Stimulated activated CD4-positive, alpha-beta T cell treated with anti-CD3 and anti-CD28 coated beads, Interleukin-1b, Interleukin-23, amount 100 ng/mL, for 4 hours (primary cell): ENCODE results near the gene FADS1.

Experiments
- DNase-seq, 2 donors: peaks; one replicate each; pipeline ENCODE4 v3.0.0-alpha.2; 2020; ENCODE audit warnings: low read depth in 2 of 2

FADS1 gene

GRCh38 chr11:61778357-61778886 lies 38.4 kb downstream of the FADS1 start:
- no peak for DNase-seq

GRCh38 chr11:61777234-61778090 lies 39.3 kb downstream of the FADS1 start:
- DNase-seq = peak; percentile 54 to 67

- DNase-seq = peak; percentile 39 to 53
Observed at GRCh38 chr11:61776561-61777075, 40.2 kb downstream of the FADS1 start.

GRCh38 chr11:61775606-61776554 lies 40.9 kb downstream of the FADS1 start:
- DNase-seq = no peak

GRCh38 chr11:61775106-61775505 lies 41.7 kb downstream of the FADS1 start:
- DNase-seq = no peak

- DNase-seq = no peak
Observed at GRCh38 chr11:61774411-61774810, 42.4 kb downstream of the FADS1 start.

DNA sequence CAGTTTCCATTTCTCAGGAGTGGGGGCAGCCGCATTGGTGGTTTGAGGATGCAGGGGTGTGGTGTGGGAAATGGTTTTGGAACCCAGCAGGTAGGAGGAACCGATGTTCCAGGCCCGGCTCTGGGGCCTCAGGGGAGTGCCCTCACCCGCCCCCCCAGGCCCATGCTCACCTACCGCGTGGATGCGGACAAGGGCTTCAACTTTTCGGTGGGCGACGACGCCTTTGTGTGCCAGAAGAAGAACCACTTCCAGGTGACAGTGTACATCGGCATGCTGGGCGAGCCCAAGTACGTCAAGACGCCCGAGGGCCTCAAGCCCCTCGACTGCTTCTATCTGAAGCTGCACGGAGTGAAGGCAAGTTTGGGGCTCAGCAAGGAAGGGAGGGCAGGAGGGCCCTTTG lies 43.0 kb downstream of the FADS1 start:
- DNase-seq = no peak

DNA sequence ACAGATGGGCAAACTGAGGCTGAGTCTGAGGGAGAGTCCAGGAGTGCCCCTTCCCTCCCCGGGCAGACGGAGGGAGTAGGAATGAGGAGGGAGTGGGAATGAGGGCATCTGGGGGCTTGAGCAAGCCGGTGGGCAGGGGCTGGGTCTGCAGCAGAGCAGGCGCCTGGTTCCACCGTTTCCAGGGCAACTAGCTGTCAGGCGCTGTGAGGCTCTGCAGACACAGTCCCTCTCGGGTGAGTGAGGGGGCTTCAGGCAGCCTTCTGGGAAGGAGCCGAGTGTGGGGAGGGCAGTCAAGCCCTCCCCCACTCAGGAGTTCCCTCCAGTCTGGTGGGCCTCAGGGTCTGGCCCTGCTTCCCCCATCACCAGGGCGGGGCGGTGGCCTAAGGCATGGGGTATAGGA lies 43.4 kb downstream of the FADS1 start:
- no peak for DNase-seq

DNA sequence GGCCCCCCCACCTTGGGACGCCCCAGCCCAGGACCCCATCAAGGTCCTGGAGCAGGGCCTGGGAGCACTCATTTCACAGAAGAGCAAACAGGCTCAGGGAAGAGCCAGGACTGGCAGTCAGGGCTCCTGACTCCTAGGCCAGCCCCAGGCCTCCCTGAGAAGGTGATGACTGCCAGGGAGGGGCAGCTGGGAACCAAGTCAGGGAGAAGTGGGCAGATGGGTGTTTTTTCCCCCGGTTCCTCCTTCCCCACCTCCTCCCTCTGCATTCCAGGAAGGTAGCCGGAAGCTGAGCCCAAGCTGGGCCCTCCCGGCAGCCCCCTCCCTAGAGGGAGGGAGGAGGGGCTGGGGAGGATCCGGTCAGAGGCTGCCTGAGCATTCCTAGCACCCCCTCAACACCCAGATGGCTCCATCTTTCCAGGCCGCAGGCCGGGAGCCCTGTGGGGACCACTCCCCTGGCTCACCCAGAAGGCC lies 44.8 kb downstream of the FADS1 start:
- DNase-seq = no peak

- DNase-seq = no peak
Observed at GRCh38 chr11:61771195-61771894, 45.5 kb downstream of the FADS1 start.

- DNase-seq = no peak
Observed at GRCh38 chr11:61769946-61770683, 46.7 kb downstream of the FADS1 start.

DNA sequence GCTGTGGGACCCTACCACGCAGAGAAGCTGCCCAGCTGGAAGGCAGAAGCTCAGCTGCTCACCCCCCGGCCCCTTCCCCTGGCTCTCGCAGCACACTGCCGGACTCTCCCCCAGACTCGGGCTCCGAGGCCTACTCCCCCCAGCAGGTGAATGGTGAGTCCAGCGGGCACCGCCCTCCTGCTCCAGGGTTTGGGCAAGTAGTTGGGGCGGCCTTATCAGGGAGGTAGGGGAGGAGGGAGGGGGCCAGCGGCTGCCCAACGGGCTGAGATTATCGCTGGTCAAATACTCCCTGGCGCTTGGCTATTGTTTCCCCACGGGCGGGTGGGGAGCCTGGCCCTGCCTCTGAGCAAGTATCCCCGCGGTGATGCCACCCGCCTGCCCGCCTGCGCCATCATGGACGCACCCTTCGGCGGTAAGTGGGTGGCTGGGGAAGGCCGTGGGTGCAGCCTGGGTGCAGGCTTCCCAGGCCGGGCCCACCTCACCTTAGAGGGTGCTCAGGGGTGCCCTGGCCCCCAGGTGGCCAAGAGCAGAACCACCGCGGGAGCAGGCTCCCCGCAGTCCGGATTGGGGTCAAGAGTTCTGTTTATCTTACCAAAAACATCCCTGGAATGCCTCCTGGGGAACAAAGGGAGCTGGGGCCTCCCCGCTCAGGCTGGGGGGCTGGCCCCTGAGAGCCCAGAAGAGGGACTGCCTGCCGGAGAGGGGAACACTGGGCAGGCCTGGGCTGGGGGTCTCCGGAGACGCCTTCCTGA lies 47.5 kb downstream of the FADS1 start:
- no peak for DNase-seq

- no peak for DNase-seq
Observed at GRCh38 chr11:61768376-61769076, 48.3 kb downstream of the FADS1 start.

- no peak for DNase-seq
Observed at GRCh38 chr11:61766353-61766841, 50.4 kb downstream of the FADS1 start.

DNA sequence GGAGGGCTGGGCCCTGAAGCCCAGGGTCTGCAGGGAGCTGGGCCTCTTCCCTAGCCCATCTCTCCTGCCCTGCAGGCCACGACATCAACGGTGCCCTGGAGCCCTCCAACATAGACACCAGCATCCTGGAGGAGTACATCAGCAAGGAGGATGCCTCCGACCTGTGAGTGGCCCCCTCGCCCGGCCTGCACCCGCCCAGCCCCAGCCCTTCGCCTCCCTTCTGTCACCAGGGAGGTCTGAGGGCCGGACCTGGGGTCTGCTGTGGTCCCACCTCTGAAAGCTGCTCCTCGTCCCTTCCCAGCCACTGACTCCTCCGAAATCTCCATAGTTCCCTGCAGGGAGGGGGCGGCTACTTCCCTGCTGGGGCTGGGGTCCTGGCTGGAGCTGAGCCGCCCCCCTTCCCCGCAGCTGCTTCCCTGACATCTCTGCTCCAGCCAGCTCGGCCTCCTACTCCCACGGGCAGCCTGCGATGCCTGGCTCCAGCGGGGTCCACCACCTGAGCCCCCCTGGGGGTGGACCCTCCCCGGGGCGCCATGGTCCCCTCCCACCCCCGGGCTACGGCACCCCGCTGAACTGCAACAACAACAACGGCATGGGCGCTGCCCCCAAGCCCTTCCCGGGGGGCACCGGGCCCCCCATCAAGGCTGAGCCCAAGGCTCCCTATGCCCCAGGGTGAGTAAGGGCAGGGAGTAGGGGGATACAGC lies 51.1 kb downstream of the FADS1 start:
- DNase-seq = no peak

DNA sequence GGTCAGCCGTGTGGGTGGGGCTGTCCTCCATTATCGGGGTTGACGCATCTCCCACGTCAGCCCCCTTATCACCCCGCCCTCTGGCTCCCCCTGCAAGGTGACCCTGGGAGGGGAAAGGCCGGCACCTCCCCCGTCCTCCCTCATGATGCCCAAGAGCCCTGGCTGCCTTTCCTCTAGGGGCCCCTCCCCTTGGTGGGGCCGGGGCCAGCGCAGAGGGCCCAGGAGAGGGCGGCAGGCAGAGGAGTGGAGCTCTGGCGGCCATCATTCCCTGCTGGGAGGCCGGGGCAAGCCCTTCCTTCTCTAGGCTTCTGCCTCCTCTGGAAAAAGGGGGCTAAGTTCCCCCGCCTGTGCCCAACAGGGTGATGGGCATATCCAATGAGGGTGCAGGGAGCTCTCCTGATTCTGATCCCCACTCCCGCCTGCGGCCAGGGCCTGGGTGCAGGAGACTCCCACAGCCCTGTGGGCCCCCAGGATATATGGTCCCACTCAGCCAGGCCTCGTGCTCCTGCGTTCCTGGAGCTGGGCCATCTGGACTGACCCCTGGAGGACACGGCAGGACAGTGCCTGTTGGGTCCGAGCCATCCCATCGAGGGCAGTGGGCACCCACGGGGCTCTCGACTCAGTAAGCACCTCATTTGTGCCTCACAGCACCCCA lies 52.1 kb downstream of the FADS1 start:
- DNase-seq = no peak

DNA sequence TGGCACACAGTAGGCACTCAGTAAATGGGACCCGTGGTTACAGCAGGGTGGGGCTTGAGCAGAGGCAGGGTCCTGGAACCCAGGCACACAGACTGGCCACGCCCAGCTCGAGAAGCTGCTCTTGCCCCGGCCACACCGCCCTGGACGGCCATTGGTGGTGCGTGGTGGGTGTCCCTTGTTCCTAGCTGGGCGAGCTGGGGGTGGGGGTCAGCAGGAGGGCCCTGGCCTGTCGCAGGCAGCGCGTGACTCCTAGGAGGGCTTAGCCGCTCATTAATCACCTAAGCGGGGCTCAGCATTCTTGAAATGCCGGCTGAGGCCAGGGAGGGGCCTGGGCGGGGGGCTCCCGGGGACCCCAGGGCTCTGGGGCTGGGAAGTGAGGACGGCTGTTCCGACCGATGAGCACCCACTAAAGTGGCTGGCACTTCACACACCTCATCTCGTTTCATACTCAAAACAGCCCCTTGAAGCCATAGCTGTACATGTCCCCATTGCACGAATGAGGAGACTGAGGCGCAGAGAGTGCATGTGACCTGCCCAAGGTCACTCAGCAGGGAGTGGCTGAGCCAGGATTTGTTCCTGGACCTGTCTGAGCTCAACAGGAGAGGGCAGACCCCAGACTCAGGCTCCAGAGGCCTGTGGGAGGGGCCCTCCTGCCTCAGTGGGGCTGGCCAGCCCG lies 52.7 kb downstream of the FADS1 start:
- DNase-seq = no peak
